SKM-1 (cell line): Measurements from ENCODE around the gene OXCT1.

Experiments
- DNase-seq: peaks from one replicate; lab custom pipeline; 2025; ENCODE audit not compliant: unreplicated experiment; lab: John Stamatoyannopoulos, UW

OXCT1 gene

GRCh38 chr5:41869724-41870626 lies at the start of gene OXCT1:
Gene OXCT1 (minus strand): TSS chr5:41870425. CDS start chr5:41870358, 67 bp downstream.
- DNase-seq, result peak; percentile 64

- DNase-seq, result no peak
Observed at GRCh38 chr5:41918105-41918504, 47.9 kb upstream of the OXCT1 start.

- no peak for DNase-seq
Observed at GRCh38 chr5:41908374-41909079, 38.3 kb upstream of the OXCT1 start.

GRCh38 chr5:41906151-41906550 lies 35.9 kb upstream of the OXCT1 start:
- DNase-seq, result no peak

GRCh38 chr5:41903892-41904799 lies 33.9 kb upstream of the OXCT1 start, which contains the start of gene RIMOC1:
Gene RIMOC1 (plus strand): TSS chr5:41904344. CDS start chr5:41904368, 24 bp downstream.
- peak; percentile 99 for DNase-seq

GRCh38 chr5:41903382-41903891 lies 33.2 kb upstream of the OXCT1 start:
- DNase-seq, result no peak

- no peak for DNase-seq
Observed at GRCh38 chr5:41896230-41896629, 26.0 kb upstream of the OXCT1 start.

- no peak for DNase-seq
Observed at GRCh38 chr5:41893074-41893851, 23.0 kb upstream of the OXCT1 start.

GRCh38 chr5:41892031-41892430 lies 21.8 kb upstream of the OXCT1 start:
- no peak for DNase-seq

GRCh38 chr5:41891066-41891707 lies 21.0 kb upstream of the OXCT1 start:
- no peak for DNase-seq

GRCh38 chr5:41885286-41885685 lies 15.1 kb upstream of the OXCT1 start:
- DNase-seq, result no peak

- DNase-seq, result no peak
Observed at GRCh38 chr5:41883936-41884335, 13.7 kb upstream of the OXCT1 start.

- DNase-seq, result no peak
Observed at GRCh38 chr5:41883243-41883642, 13.0 kb upstream of the OXCT1 start.

- DNase-seq, result no peak
Observed at GRCh38 chr5:41882765-41883164, 12.5 kb upstream of the OXCT1 start.

GRCh38 chr5:41878643-41879478 lies 8.6 kb upstream of the OXCT1 start:
- no peak for DNase-seq

GRCh38 chr5:41878173-41878572 lies 7.9 kb upstream of the OXCT1 start:
- DNase-seq, result no peak

GRCh38 chr5:41877408-41877807 lies 7.2 kb upstream of the OXCT1 start:
- DNase-seq, result no peak

- no peak for DNase-seq
Observed at GRCh38 chr5:41876678-41877077, 6.5 kb upstream of the OXCT1 start.

- DNase-seq, result no peak
Observed at GRCh38 chr5:41875121-41875520, 4.9 kb upstream of the OXCT1 start.
